ENCODE measurements around the gene SETD1A.

The SETD1A gene

DNA sequence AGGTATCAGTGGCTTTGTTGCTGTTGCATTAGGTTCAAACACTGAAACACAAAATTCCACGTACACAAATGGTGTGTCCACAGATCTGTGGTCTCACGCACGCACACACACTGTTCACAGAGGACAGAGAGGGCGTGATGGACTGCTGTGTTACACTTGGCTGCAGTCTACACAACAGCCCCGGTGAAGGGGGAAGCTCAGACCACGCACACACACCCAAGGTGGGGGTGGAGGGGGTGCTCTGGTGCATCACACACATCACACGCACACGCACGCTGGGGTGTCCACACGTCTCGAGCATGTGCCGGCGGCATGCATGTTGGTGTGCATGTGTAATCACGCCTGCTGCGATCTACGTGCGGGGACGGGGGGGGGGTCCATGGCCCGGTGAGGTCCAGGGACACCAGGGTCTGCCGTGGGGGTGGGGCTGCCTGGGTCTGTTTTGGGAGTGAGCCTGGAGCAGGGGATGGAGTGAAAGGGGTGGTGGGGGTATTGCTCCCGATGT is 34.8 kb downstream of the SETD1A start:
- Histone ChIP-seq H3K36me3 (ENCODE audit: insufficient read depth, low read length) (no peaks in the 10 kb centered on the region), H3K4me3 (ENCODE audit: low read depth, low read length) (no peak overlapping the region), H3K79me2 (ENCODE audit: control insufficient read depth, insufficient read depth, low read length, unreplicated experiment) (no peaks in the 10 kb centered on the region), H3K27ac (ENCODE audit: low read depth, low read length) (no peak overlapping the region), H3K27me3 (ENCODE audit: insufficient read depth, low read length) (no peaks in the 10 kb centered on the region), H3K4me1 (ENCODE audit: control insufficient read depth, insufficient read depth, low read length, unreplicated experiment) (peaks cover 5% of the 10 kb centered on the region), H2AFZ (ENCODE audit: low read length, unreplicated experiment) (no peak overlapping the region)

- no peaks in the 10 kb centered on the region for H3K27me3 ChIP-seq (ENCODE audit: insufficient read depth, low read length)
- H3K27ac ChIP-seq (ENCODE audit: low read depth, low read length), result no peak overlapping the region
- no peak overlapping the region for H2AFZ ChIP-seq (ENCODE audit: low read length, unreplicated experiment)
- no peaks in the 10 kb centered on the region for H3K36me3 ChIP-seq (ENCODE audit: insufficient read depth, low read length)
- H3K4me1 ChIP-seq (ENCODE audit: control insufficient read depth, insufficient read depth, low read length, unreplicated experiment), result peaks cover 13% of the 10 kb centered on the region
- H3K79me2 ChIP-seq (ENCODE audit: control insufficient read depth, insufficient read depth, low read length, unreplicated experiment), result no peaks in the 10 kb centered on the region
- no peak overlapping the region for H3K4me3 ChIP-seq (ENCODE audit: low read depth, low read length)
Observed at GRCh38 chr16:30992931-30993816, 35.6 kb downstream of the SETD1A start.

DNA sequence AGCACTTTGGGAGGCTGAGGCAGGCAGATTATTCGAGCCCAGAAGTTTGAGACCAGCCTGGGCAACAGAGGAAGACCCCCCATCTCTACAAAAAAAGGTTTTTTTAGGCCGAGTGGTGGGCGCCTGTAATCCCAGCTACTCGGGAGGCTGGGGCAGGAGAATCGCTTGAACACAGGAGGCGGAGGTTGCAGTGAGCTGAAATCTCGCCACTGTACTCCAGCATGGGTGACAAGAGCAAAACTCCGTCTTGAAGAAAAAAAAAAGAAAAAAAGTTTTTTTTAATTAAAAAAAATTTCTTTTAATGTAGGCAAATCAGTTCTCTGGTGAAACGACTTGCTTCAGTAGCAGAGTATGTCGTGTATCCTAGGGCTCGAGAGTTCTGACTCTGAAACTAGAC is 38.4 kb downstream of the SETD1A start:
- peak overlapping the region; percentile 80 for H3K27ac ChIP-seq (ENCODE audit: low read depth, low read length)
- peaks cover 22% of the 10 kb centered on the region for H3K4me1 ChIP-seq (ENCODE audit: control insufficient read depth, insufficient read depth, low read length, unreplicated experiment)
- peak overlapping the region; percentile 95 for H2AFZ ChIP-seq (ENCODE audit: low read length, unreplicated experiment)
- H3K36me3 ChIP-seq (ENCODE audit: insufficient read depth, low read length), result no peaks in the 10 kb centered on the region
- no peaks in the 10 kb centered on the region for H3K27me3 ChIP-seq (ENCODE audit: insufficient read depth, low read length)
- H3K79me2 ChIP-seq (ENCODE audit: control insufficient read depth, insufficient read depth, low read length, unreplicated experiment), result no peaks in the 10 kb centered on the region
- H3K4me3 ChIP-seq (ENCODE audit: low read depth, low read length), result peak overlapping the region; percentile 91

DNA sequence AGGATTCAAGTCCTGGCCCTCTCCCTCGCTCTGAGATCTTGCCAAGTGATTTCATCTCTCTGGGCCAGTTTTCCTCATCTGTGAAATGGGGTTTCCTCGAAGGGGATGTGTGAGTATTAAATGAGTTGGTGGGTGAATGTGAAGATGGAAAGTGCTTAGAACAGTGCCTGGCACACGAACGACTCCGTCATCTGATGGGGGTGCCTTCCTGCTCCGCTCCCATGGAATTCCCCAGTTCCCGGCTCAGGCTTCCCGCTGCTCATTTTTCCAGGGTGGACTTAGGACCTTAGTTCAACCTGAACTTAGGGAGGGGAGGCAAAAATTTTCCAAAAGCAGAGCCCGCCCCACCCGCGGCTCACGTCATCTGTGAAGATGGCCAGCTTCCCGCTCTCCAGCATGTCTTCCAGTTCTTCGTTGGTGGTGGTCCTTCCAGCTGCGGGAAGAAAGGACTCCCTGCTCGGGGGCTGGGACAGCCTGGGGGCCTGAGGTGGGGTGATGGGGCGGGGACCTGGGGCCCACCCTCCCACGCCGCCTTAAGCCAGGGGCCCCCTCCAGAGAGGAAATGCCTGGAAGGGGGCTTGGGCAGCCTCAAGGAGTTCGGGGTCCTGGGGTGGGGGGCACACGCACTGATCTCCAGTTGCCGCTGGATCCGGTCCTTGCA is 38.9 kb downstream of the SETD1A start:
- no peaks in the 10 kb centered on the region for H3K79me2 ChIP-seq (ENCODE audit: control insufficient read depth, insufficient read depth, low read length, unreplicated experiment)
- H2AFZ ChIP-seq (ENCODE audit: low read length, unreplicated experiment), result peak overlapping the region; percentile 95
- peak overlapping the region; percentile 91 for H3K4me3 ChIP-seq (ENCODE audit: low read depth, low read length)
- no peaks in the 10 kb centered on the region for H3K36me3 ChIP-seq (ENCODE audit: insufficient read depth, low read length)
- H3K27me3 ChIP-seq (ENCODE audit: insufficient read depth, low read length), result no peaks in the 10 kb centered on the region
- peak overlapping the region; percentile 80 for H3K27ac ChIP-seq (ENCODE audit: low read depth, low read length)
- H3K4me1 ChIP-seq (ENCODE audit: control insufficient read depth, insufficient read depth, low read length, unreplicated experiment), result peaks cover 22% of the 10 kb centered on the region

- Histone ChIP-seq H3K4me1 (ENCODE audit: control insufficient read depth, insufficient read depth, low read length, unreplicated experiment) (peaks cover 22% of the 10 kb centered on the region), H3K36me3 (ENCODE audit: insufficient read depth, low read length) (no peaks in the 10 kb centered on the region), H3K27ac (ENCODE audit: low read depth, low read length) (peak overlapping the region; percentile 81), H3K4me3 (ENCODE audit: low read depth, low read length) (peak overlapping the region; percentile 91), H2AFZ (ENCODE audit: low read length, unreplicated experiment) (peak overlapping the region; percentile 95), H3K27me3 (ENCODE audit: insufficient read depth, low read length) (no peaks in the 10 kb centered on the region), H3K79me2 (ENCODE audit: control insufficient read depth, insufficient read depth, low read length, unreplicated experiment) (no peaks in the 10 kb centered on the region)
Observed at GRCh38 chr16:30996985-30997724, 39.6 kb downstream of the SETD1A start.

DNA sequence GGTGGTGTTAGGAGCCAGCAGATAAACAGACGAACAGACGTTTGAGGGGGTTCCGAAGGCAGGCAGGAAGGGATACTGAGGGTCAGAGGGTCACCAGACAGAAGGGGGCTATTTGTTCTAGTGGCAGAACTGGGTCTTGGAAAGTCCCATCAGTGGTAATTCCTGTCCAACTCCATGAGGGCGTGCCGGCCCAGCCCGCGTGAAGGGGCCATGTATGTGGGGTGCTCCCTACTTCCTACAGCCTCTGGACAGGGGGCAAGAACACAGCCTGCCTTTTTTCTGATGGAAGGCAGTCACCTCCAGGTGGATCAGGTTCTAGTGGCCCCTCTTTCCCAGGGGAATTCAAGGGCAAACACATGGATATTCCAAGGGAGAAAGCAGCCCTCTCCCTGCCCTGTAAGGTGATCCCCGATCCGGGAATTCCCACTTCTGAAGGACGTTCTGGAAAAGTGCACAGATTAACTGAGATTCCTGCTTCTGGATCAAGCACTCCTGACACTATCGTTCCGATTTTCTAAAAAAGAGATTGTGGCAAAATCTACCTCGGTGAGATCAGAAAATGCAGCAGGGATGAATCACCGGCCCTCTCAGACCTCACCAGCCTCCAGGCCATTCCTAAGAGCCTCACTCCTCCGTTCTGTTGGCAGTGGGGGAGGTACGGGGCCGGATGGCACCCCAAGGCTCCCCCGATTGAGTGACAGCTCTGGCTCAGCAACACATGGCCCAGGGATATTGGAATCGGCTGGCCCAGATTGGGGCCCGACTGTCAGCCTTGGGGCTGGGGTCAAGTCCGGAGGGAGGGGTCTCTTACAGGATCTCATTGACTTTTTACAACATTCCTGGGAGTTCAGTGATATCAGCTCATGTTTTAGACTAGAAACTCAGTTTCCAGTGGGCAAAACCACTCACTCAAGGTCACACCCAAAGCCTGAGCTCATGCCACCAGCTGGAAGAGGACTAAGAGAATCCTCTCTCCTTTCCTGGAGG is 40.5 kb downstream of the SETD1A start:
- Histone ChIP-seq H3K27ac (ENCODE audit: low read depth, low read length) (peak overlapping the region; percentile 81), H3K36me3 (ENCODE audit: insufficient read depth, low read length) (no peaks in the 10 kb centered on the region), H3K79me2 (ENCODE audit: control insufficient read depth, insufficient read depth, low read length, unreplicated experiment) (no peaks in the 10 kb centered on the region), H3K4me1 (ENCODE audit: control insufficient read depth, insufficient read depth, low read length, unreplicated experiment) (peaks cover 22% of the 10 kb centered on the region), H2AFZ (ENCODE audit: low read length, unreplicated experiment) (peak overlapping the region; percentile 57), H3K27me3 (ENCODE audit: insufficient read depth, low read length) (no peaks in the 10 kb centered on the region), H3K4me3 (ENCODE audit: low read depth, low read length) (peak overlapping the region; percentile 91)

DNA sequence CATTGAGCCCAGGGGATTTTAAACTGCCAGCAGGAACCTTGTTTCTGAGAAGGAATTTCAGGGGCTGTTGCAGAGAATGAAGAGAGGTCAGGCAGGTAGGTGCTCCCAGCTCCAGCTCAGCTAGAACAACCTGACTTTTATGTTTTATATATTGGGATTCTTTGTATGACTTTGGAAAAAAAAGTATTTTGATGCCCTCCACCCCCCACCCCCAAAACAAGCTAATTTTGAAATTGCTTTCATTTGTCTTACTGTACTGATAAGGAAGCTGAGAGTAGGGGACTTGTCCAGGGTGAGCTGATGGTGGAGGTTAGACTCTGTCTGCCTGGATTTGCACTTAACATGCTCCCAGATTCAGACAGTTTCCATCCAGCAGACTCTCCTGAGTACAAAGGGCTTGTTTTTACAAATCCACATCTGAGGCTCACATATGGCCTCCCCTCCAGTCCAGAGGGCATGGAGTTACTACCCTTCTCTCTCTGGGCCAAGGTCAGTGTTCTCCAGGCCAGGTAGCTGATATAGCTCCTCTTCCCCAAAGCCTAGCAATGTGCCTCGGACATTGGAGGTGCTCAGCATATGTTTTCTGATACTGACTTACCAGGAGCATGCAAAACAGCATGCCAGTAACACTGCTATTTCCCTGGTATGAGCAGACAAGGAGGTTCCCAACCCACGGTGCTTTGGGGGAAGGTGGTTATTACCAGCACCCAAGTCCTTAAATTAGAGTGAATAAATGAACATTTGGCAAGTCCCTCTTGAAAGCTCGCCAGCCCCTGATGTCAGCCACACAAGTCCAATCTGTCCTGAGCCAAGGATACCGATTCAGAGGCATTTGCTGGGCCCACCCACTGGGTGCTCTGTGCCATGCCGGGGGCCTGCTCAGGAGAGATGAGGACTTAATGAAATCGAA is 41.6 kb downstream of the SETD1A start:
- H3K4me3 ChIP-seq (ENCODE audit: low read depth, low read length), result peak overlapping the region; percentile 17; the same call in 1 of the 2 replicates
- peaks cover 22% of the 10 kb centered on the region for H3K4me1 ChIP-seq (ENCODE audit: control insufficient read depth, insufficient read depth, low read length, unreplicated experiment)
- H3K36me3 ChIP-seq (ENCODE audit: insufficient read depth, low read length), result no peaks in the 10 kb centered on the region
- peak overlapping the region; percentile 81 for H3K27ac ChIP-seq (ENCODE audit: low read depth, low read length)
- H3K27me3 ChIP-seq (ENCODE audit: insufficient read depth, low read length), result no peaks in the 10 kb centered on the region
- H2AFZ ChIP-seq (ENCODE audit: low read length, unreplicated experiment), result peak overlapping the region; percentile 55
- H3K79me2 ChIP-seq (ENCODE audit: control insufficient read depth, insufficient read depth, low read length, unreplicated experiment), result no peaks in the 10 kb centered on the region

DNA sequence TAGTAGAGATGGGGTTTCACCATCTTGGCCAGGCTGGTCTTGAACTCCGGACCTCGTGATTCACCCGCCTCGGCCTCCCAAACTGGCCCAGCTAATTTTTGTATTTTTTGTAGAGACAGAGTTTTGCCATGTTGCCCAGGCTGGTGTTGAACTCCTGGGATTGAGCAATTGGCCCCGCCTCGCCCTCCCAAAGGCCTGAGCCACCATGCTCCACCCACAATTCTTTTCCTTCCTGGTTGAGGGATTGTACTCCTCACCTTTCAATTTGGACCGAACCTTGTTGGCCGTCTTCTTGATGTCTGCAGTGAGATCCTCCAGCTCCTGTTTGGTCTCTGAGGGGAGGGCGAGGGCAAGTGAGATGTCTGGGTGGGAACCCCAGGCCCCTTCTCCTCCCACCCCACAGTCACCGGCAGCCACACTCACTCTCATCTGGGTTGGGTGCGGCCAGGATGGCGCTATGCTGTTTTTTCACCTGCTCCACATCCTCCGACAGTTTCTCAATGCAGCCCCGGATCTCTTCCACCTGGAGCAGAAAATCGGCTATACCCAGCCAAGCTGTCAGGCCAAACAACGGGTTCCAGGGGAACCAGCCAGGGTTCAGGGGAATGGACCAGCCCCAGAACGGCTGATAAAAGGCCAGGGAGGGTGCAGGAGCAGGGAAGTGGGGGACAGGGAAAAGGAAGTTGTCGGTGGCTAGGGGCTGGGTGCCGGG is 43.3 kb downstream of the SETD1A start:
- H2AFZ ChIP-seq (ENCODE audit: low read length, unreplicated experiment), result no peak overlapping the region
- H3K36me3 ChIP-seq (ENCODE audit: insufficient read depth, low read length), result no peaks in the 10 kb centered on the region
- no peak overlapping the region for H3K4me3 ChIP-seq (ENCODE audit: low read depth, low read length)
- H3K27ac ChIP-seq (ENCODE audit: low read depth, low read length), result no peak overlapping the region
- H3K27me3 ChIP-seq (ENCODE audit: insufficient read depth, low read length), result no peaks in the 10 kb centered on the region
- H3K79me2 ChIP-seq (ENCODE audit: control insufficient read depth, insufficient read depth, low read length, unreplicated experiment), result no peaks in the 10 kb centered on the region
- H3K4me1 ChIP-seq (ENCODE audit: control insufficient read depth, insufficient read depth, low read length, unreplicated experiment), result peaks cover 22% of the 10 kb centered on the region
